Thoracic aorta (tissue), 2 donors: ENCODE measurements around the gene PRLR. TPM values are rescaled to one million over a fixed set of nuclear protein-coding genes. Genes with fewer than 3 reads are reported as not detected.

Source experiments
- ATAC-seq: fragments of 150-250 bp; one replicate; pipeline ENCODE4 v1.8.0; 2017; ENCODE audit warnings: low read depth; ENCODE audit not compliant: insufficient number of reproducible peaks, low FRiP score
- DNase-seq: peaks from one replicate; pipeline ENCODE4 v3.0.0-alpha.2; 2020; ENCODE audit warnings: low spot score
- H3K27ac ChIP-seq, 2 donors: fragments of 200-600 bp; sonication (generic); 1 replicate in 1 of 2; 2 replicates in 1 of 2; pipeline ENCODE4 v1.5.1; 2016; ENCODE audit warnings: mild to moderate bottlenecking in 2 of 2, moderate library complexity in 2 of 2
- H3K27me3 ChIP-seq: fragments of 200-600 bp; sonication (generic); replicated peaks from 2 replicates; pipeline ENCODE4 v1.6.0; 2016; ENCODE audit warnings: mild to moderate bottlenecking; ENCODE audit not compliant: insufficient read depth
- H3K36me3 ChIP-seq: fragments of 200-600 bp; sonication (generic); one replicate; pipeline ENCODE4 v1.5.1; 2016
- H3K4me1 ChIP-seq, 2 donors: fragments of 200-600 bp; sonication (generic); 1 replicate in 1 of 2; 2 replicates in 1 of 2; pipeline versions ENCODE4 v1.5.1 to v1.6.0; 2016; ENCODE audit warnings: low read depth in 2 of 2, mild to moderate bottlenecking in 1 of 2; ENCODE audit not compliant: control insufficient read depth in 1 of 2
- H3K4me3 ChIP-seq: fragments of 200-600 bp; sonication (generic); 2 replicates; pipeline ENCODE4 v1.5.1; 2016; ENCODE audit warnings: mild to moderate bottlenecking
- H3K9me3 ChIP-seq: fragments of 200-600 bp; sonication (generic); 2 replicates; pipeline ENCODE4 v1.5.1; 2016
- total RNA-seq, 2 donors: library from RNA; depleted of rRNA; stranded (reverse); fragments of >200 nt; gene quantifications; one replicate each; pipeline versions ENCODE4 v1.1.0 to v1.2.3, GENCODE V29; 2016
- TF ChIP-seq, protein P1 (sequence below): fragments of 200-600 bp; sonication (generic); IDR thresholded peaks from one replicate; pipeline ENCODE4 v1.5.1; 2019; ENCODE audit warnings: antibody characterized with exemption

PRLR gene
- total RNA-seq, 2 donors from 2014 or later, result 0.71 to 2.6 TPM

DNA sequence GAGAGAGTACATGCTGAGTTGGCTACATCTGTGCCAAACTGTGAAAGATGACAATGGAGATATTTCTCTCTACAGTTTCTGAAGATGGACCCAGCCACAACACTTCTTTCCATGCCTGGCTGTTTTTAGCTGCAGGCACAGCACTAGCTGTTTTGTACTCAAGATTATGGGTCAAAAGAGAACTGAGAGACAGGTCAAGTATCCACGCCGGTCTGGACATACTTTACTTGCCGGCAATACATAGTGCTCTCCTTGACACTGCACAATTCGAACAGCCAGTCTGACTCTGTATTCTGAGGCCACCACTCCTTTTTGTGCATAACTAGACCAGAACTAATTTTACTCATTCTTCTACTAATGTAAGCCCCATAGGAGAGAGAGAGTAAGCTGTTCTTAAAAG is 2.6 kb downstream of the PRLR start:
- DNase-seq (no peak), ATAC-seq (no peak)
- TF ChIP-seq, protein P1, sequence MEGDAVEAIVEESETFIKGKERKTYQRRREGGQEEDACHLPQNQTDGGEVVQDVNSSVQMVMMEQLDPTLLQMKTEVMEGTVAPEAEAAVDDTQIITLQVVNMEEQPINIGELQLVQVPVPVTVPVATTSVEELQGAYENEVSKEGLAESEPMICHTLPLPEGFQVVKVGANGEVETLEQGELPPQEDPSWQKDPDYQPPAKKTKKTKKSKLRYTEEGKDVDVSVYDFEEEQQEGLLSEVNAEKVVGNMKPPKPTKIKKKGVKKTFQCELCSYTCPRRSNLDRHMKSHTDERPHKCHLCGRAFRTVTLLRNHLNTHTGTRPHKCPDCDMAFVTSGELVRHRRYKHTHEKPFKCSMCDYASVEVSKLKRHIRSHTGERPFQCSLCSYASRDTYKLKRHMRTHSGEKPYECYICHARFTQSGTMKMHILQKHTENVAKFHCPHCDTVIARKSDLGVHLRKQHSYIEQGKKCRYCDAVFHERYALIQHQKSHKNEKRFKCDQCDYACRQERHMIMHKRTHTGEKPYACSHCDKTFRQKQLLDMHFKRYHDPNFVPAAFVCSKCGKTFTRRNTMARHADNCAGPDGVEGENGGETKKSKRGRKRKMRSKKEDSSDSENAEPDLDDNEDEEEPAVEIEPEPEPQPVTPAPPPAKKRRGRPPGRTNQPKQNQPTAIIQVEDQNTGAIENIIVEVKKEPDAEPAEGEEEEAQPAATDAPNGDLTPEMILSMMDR, result no peak
- no peak overlapping the region for H3K4me3 ChIP-seq
- H3K27ac ChIP-seq, result no peak overlapping the region
- H3K9me3 ChIP-seq, result no peaks in the 10 kb centered on the region
- H3K27me3 ChIP-seq, result no peaks in the 10 kb centered on the region
- no peaks in the 10 kb centered on the region for H3K36me3 ChIP-seq
- peaks cover 9 to 14% of the 10 kb centered on the region in 2 donors for H3K4me1 ChIP-seq

DNA sequence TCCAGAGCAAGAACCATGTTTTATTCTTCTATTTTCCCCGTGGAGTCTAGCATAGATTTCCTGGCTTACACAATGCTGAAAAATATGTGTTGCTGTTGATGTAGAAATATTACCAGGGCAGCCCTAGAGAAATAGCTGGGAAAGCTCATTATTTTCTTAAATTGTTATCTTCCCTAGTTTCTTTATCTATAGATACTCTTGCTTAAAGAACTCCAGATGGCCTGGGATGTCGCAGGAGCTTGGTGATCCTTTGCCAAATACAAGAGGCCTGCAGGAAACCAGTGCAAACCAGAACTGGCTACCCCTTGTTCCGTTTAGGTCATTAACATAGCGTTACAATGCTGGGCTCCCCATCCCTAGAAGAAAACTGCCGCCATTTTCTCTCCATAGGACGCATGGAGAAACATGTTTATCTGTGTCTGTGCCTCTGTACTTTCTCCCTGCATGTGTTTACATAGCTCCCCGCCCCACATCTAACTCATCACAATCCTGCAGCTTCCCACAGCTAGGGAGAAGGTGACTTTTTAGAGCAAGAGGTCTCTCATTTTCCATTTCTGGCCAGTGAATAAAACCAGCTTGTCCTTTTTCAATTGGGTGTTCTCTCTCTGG is 6.4 kb downstream of the PRLR start:
- Histone ChIP-seq H3K9me3 (no peaks in the 10 kb centered on the region), H3K27me3 (no peaks in the 10 kb centered on the region), H3K4me1 (no peaks in the 10 kb centered on the region), H3K27ac (no peak overlapping the region), H3K4me3 (no peak overlapping the region), H3K36me3 (no peaks in the 10 kb centered on the region)
- no peak for DNase-seq
- TF ChIP-seq, protein P1, result no peak
- ATAC-seq, result no peak

DNA sequence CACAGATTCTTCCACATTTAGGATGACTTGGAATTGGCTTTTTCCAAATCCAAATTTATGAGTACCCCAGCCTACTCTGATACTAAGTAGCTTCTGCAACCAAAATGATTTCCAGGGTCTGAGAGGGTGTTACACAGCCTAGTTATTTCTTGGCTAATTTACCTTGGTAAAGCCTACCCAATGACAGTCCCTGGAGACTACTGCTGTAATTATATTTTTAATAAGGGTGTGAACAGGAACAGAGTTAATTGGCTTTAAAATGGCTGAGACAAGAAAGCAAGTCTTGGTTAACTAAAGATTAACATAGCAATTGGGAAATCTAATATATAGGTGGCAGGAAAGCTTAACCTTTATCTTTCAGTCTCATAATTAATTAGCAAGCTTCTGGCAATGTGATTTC is 9.3 kb downstream of the PRLR start:
- Histone ChIP-seq H3K4me3 (no peak overlapping the region), H3K4me1 (no peaks in the 10 kb centered on the region), H3K27ac (no peak overlapping the region), H3K9me3 (no peaks in the 10 kb centered on the region), H3K27me3 (no peaks in the 10 kb centered on the region), H3K36me3 (no peaks in the 10 kb centered on the region)
- DNase-seq, result no peak
- no peak for ATAC-seq
- TF ChIP-seq, protein P1, result no peak

DNA sequence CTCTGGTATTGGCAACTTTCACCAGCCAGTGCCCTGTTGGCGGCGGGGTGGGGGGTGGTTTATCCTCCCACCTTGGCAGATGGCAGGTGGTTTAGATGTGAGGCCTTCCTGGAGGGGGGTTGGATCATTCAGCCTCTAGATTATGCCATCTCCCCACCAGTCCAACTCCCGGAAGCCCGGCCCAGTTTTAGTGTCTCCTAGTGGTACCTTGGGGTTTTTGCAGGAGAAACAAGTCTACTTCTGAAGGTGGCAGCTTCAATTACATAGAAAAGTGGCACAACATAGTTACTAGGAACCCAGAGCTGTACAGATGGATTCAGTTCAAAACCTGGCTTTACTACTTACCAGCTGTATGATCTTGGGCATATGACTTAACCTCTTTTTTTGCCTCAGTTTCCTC is 11.3 kb downstream of the PRLR start:
- Histone ChIP-seq H3K4me3 (no peak overlapping the region), H3K9me3 (no peaks in the 10 kb centered on the region), H3K36me3 (no peaks in the 10 kb centered on the region), H3K27ac (no peak overlapping the region), H3K27me3 (no peaks in the 10 kb centered on the region), H3K4me1 (no peaks in the 10 kb centered on the region)
- TF ChIP-seq, protein P1, result no peak
- ATAC-seq, result no peak
- DNase-seq, result no peak

DNA sequence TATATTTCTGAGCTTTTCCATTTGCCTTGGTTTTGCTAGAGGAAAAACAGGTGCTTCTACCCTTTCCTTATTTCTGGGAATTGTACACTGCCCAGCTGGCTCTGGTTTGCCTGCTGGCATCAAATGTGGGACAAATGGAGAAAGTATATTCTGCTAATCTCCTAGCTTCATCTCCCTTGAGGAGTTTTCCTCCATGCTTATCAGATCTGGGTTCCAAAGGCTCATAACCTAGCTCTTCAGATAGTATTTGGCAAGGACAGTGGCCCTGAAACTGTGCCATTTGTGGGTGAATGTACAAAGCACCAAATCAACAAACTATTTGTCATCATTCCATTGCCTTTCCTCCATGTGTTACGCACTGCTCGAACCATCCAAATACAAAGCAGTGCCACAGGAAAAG is 16.2 kb downstream of the PRLR start:
- no peaks in the 10 kb centered on the region for H3K36me3 ChIP-seq
- ATAC-seq (no peak), DNase-seq (no peak)
- TF ChIP-seq, protein P1, result no peak
- no peaks in the 10 kb centered on the region for H3K9me3 ChIP-seq
- H3K27me3 ChIP-seq, result no peaks in the 10 kb centered on the region
- no peaks in the 10 kb centered on the region for H3K4me1 ChIP-seq
- no peak overlapping the region for H3K4me3 ChIP-seq
- no peak overlapping the region for H3K27ac ChIP-seq
